Eye (tissue), 1 donor: ENCODE measurements around the gene HOXA10.
A peak's percentile ranks its signal among the peaks of the same experiment; 100 is the strongest.

ENCODE experiments used
- DNase-seq: peaks from one replicate; pipeline ENCODE4 v3.0.0-alpha.2; 2015

HOXA10 gene

GRCh38 chr7:27154901-27155815 lies 19.0 kb downstream of the HOXA10 start:
- DNase-seq = no peak

GRCh38 chr7:27154369-27154768 lies 19.8 kb downstream of the HOXA10 start:
- DNase-seq = no peak

GRCh38 chr7:27153526-27153925 lies 20.6 kb downstream of the HOXA10 start:
- no peak for DNase-seq

- DNase-seq = no peak
Observed at GRCh38 chr7:27152816-27153442, 21.2 kb downstream of the HOXA10 start.

GRCh38 chr7:27151931-27152815 lies 21.9 kb downstream of the HOXA10 start, which contains the start of gene HOXA3:
Gene HOXA3 (minus strand): TSS chr7:27152583. CDS start chr7:27110640, 41,943 bp downstream.
- no peak for DNase-seq

GRCh38 chr7:27151341-27151930 lies 22.7 kb downstream of the HOXA10 start:
- DNase-seq = no peak

- DNase-seq = peak; percentile 90
Observed at GRCh38 chr7:27150568-27151340, 23.4 kb downstream of the HOXA10 start.

- no peak for DNase-seq
Observed at GRCh38 chr7:27149842-27150567, 24.1 kb downstream of the HOXA10 start.

GRCh38 chr7:27148756-27149641 lies 25.1 kb downstream of the HOXA10 start:
- DNase-seq = no peak

- DNase-seq = no peak
Observed at GRCh38 chr7:27148031-27148755, 25.9 kb downstream of the HOXA10 start.

- no peak for DNase-seq
Observed at GRCh38 chr7:27147199-27148030, 26.7 kb downstream of the HOXA10 start, which contains the start of gene HOXA6. Gene HOXA6 (minus strand): TSS chr7:27147774. CDS start chr7:27147749, 25 bp downstream.

GRCh38 chr7:27146491-27147198 lies 27.5 kb downstream of the HOXA10 start:
- DNase-seq = no peak

GRCh38 chr7:27145914-27146412 lies 28.2 kb downstream of the HOXA10 start:
- DNase-seq = no peak

GRCh38 chr7:27145165-27145913 lies 28.8 kb downstream of the HOXA10 start:
- no peak for DNase-seq

GRCh38 chr7:27144781-27145164 lies 29.3 kb downstream of the HOXA10 start:
- no peak for DNase-seq

GRCh38 chr7:27143950-27144780 lies 30.0 kb downstream of the HOXA10 start:
- DNase-seq = no peak
